H1 (cell line): Measurements from ENCODE around the gene ARHGEF4.

Experiments used
- ASH2L ChIP-seq: fragments of 200-600, 300-600 bp; sonication (generic); IDR thresholded peaks from one replicate; pipeline ENCODE4 v1.7.1; 2017; ENCODE audit warnings: low read length
- CTCF ChIP-seq, 3 experiments: IDR thresholded peaks; 1 replicate in 2 of 3; 2 replicates in 1 of 3; pipeline versions ENCODE4 v1.5.1 to v1.6.1; 2011; ENCODE audit warnings: low read length in 3 of 3, mild to moderate bottlenecking in 3 of 3, inconsistent platforms in 2 of 3, low read depth in 1 of 3, moderate library complexity in 1 of 3; ENCODE audit not compliant: insufficient read depth in 1 of 3; ENCODE audit errors: control extremely low read depth in 1 of 3
- EZH2 ChIP-seq: fragments of 200-600 bp; sonication (generic); IDR thresholded peaks from 2 replicates; pipeline ENCODE4 v1.7.1; 2012; ENCODE audit warnings: low read depth, mild to moderate bottlenecking, moderate library complexity, low read length, inconsistent platforms; ENCODE audit not compliant: severe bottlenecking
- GABPA ChIP-seq: IDR thresholded peaks from 2 replicates; pipeline ENCODE4 v1.6.1; 2011; ENCODE audit warnings: mild to moderate bottlenecking, low read length, moderate library complexity, borderline replicate concordance; ENCODE audit not compliant: insufficient read depth
- PHF8 ChIP-seq: fragments of 200-600 bp; sonication (generic); conservative IDR thresholded peaks from 2 replicates; pipeline ENCODE4 v1.7.1; 2012; ENCODE audit warnings: low read depth, mild to moderate bottlenecking, inconsistent platforms, low read length, moderate library complexity
- RAD21 ChIP-seq, 2 experiments: IDR thresholded peaks in 1 of 2; conservative IDR thresholded peaks in 1 of 2; 2 replicates each; pipeline ENCODE4 v1.6.1; 2011; ENCODE audit warnings: low read depth in 2 of 2, low read length in 2 of 2, improper control_type of control experiment in 1 of 2, inconsistent platforms in 1 of 2, mild to moderate bottlenecking in 1 of 2, moderate library complexity in 1 of 2
- SIN3A ChIP-seq, 2 experiments: IDR thresholded peaks in 1 of 2; conservative IDR thresholded peaks in 1 of 2; 2 replicates each; pipeline ENCODE4 v1.6.1; 2011 to 2012; ENCODE audit warnings: low read length in 2 of 2, improper control_type of control experiment in 1 of 2, low read depth in 1 of 2, mild to moderate bottlenecking in 1 of 2
- SIRT6 ChIP-seq: IDR thresholded peaks from one replicate; pipeline ENCODE4 v1.7.1; 2012; ENCODE audit warnings: low read length, inconsistent platforms
- SRF ChIP-seq: IDR thresholded peaks from 2 replicates; pipeline ENCODE4 v1.6.1; 2011; ENCODE audit warnings: mild to moderate bottlenecking, low read depth, low read length, moderate library complexity
- TCF12 ChIP-seq: IDR thresholded peaks from 2 replicates; pipeline ENCODE4 v1.6.1; 2011; ENCODE audit warnings: low read depth, mild to moderate bottlenecking, low read length
- USF2 ChIP-seq: IDR thresholded peaks from 2 replicates; pipeline ENCODE4 v1.6.1; 2011; ENCODE audit warnings: low read length, improper control_type of control experiment
- YY1 ChIP-seq: IDR thresholded peaks from 2 replicates; pipeline ENCODE4 v1.6.1; 2011; ENCODE audit warnings: low read depth, mild to moderate bottlenecking, low read length
- ZNF274 ChIP-seq: IDR thresholded peaks from 2 replicates; pipeline ENCODE4 v1.7.0; 2012; ENCODE audit warnings: low read length, borderline replicate concordance; ENCODE audit errors: extremely low read depth

DNA sequence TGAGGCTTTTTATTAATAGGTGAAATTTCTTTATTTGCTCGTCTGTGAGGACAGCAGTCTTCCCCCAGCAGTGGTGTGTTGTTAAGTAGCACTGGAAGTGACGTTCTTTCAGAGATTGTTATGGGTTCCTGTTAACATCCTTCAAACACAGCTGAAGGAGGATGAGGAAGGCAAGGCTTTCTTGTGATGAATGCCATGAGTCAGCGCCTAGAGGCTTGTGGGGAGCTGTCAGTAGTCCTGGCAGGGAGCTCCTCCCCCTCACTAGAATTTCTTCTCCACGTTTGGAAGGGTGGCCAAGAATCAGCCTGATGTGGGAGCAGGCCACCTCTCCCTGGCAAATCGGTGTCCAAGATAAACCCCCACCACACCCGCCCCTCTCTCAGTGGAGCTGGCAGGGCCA lies 113.2 kb downstream of the ARHGEF4 start:
- TF ChIP-seq GABPA (no peak), CTCF (IDR thresholded peaks at IDR 0.05; ENCODE audit: control extremely low read depth in 1 of 3, insufficient read depth in 1 of 3, low read depth in 1 of 3, low read length in 3 of 3) (no peak), USF2 (no peak), PHF8 (no peak), ASH2L (no peak), RAD21 (IDR thresholded peaks at IDR 0.05 in 1 of 2, conservative IDR thresholded peaks at IDR 0.05 in 1 of 2; ENCODE audit: low read depth in 2 of 2, low read length in 2 of 2) (no peak), SIRT6 (no peak), ZNF274 (no peak), EZH2 (no peak), YY1 (no peak), SRF (no peak), SIN3A (conservative IDR thresholded peaks at IDR 0.05 in 1 of 2, IDR thresholded peaks at IDR 0.05 in 1 of 2; ENCODE audit: low read depth in 1 of 2, low read length in 2 of 2) (no peak), TCF12 (no peak)
